Inflammatory macrophage treated with lipopolysaccharide for 1 hour (primary cell): ENCODE measurements around the gene ARL17B.
"Not testable (repeated sequence)": the region's sequence is repeated elsewhere in the genome, so short reads cannot be mapped to it uniquely, and the experiment has no call there.

ENCODE experiments used
- DNase-seq, 2 donors: peaks; one replicate each; pipeline ENCODE4 v3.0.0-alpha.2; 2020 to 2022

The ARL17B gene

DNA sequence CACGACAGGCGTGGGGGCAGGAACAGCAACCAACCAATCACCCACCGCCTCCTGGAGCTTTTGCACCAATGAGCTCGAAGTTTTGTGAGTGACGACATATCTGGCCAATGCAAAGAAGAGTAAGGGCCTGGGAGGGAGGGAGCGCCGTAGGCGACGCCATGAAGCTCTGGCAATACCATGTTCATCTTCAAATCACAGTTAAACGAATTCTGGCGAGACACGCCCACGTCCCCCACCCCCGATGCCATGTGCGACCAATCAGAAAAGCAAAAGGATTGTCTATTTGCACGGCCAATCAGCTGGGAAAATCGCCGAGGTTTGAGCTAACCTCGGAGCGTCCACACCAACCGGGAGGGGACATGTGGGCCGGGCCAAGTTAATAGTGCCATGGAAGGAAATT lies at the start of gene ARL17B:
Gene ARL17B, minus strand, starts transcription at position 12 of the 400 bp plus-strand sequence. CDS start 3,369 bp downstream, outside the sequence.
- not testable (repeated sequence) for DNase-seq

DNA sequence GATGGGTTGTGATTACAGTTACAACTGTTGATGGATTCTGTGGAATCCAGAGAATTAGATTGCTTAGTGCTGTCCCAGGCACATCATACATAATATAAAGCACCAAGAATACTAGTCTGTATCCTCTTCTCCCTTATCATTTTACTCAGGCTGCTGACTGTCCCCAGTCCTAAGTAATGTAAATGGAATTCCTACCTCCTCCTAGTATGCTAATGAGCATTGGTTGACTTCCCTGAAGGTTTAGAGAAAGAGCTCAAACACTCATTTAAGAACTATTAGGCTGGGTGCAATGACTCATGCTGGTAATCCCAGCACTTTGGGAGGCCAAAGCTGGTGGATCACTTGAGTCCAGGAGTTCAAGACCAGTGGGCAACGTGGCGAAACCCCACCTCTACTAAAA lies 48.3 kb upstream of the ARL17B start:
- DNase-seq, result not testable (repeated sequence)

DNA sequence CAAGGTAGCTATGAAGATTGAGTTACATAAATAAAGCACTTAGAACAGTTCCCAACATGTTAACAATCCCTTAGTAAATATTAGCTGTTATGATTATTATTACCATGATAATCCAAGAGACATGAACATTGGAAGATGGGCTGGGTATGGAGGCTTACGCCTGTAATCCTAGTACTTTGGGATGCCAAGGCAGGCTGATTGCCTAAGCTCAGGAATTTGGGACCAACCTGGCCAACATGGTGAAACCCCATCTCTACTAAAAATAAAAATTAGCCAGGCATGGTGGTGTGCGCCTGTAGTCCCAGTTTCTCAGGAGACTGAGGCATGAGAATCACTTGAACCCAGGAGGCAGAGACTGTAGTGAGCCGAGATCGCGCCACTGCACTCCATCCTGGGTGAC lies 45.6 kb upstream of the ARL17B start:
- not testable (repeated sequence) for DNase-seq

DNA sequence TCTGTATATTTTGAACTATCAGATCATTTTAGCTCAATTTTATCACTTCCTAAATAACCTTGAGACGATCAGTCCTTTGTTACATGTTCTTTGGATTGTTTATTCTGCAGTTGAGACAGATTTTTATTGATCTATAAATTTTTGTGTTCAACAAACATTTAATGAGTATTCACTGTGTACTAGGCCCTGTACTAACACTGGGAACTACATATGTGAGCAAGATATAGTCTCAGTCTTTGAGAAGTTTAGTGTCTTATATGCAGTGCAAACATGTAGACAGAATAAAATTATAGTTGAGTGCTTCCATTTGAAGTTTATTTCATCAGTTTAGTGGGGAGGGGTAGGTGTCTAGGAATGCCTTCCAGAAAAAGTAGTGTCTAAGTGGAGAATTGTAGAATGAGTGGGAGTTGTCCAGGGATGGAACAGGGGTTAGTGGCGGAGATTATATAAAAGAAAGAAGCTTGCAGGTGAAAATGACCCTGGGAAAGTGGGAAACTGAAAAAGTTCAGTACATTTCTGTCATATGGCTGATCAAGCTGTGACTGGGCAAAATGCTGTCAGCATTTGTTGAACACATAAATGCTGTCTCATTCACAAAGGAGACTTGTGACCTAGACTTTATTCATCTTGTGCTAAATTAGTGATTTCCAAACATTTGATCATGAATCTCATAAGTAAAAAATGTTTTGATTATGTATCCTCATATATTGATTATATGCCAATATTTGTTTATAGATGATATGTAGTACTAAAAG lies 39.6 kb upstream of the ARL17B start:
- not testable (repeated sequence) for DNase-seq

DNA sequence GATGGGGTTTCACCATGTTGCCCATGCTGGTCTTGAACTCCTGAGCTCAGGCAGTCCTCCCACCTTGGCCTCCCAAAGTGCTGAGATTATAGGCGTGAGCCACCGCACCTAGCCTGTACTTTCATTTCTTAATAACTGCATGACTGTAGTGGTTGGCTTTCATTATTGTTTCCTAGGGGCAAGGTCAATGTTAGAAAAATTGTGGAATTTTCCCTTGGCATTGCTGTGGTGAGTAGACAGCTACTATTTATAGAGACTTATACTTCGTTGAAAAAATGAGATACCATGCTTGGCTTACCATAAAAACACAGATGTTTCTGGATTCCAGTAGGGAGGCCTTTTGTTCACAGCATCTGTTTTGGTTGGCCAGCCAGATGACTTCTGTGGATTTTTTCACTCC lies 39.0 kb upstream of the ARL17B start:
- not testable (repeated sequence) for DNase-seq

DNA sequence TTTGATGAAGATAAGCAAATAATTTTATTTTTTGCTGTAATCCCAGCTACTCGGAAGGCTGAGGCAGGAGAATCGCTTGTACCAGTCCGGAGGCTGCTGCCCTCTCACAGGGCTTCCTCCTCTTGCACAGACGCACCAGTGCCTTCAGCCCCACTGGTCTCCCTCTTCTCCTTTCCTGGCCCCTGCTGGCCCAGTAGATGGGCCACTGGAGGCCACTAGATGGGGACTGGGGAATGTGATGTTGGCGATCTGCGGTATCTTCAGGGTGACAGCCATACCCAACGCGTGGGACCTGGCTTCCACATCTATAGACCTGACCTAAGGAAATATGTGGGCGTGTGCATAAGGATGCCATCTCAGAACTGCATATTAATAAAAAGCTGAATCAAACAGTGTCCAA lies 38.4 kb upstream of the ARL17B start:
- DNase-seq, result not testable (repeated sequence)

DNA sequence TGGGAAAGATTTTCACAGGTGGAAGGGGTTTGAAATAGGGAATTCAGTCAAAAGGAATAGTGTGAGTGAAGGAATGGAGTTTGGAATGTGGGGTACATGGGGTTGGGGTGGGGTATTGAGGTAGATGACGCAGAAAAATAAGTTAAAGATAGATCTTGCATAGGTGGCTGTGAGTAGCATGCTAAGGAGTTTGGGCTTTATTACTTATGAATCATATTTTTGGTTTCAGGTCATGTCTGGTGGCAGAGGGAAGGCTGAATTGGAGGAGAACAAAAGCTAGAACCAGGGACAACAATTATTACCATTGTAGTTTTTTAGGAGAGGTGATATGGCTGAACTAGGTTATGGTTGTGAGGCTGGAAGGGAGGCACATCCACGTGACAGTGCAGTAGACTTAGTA lies 34.7 kb upstream of the ARL17B start:
- not testable (repeated sequence) for DNase-seq

DNA sequence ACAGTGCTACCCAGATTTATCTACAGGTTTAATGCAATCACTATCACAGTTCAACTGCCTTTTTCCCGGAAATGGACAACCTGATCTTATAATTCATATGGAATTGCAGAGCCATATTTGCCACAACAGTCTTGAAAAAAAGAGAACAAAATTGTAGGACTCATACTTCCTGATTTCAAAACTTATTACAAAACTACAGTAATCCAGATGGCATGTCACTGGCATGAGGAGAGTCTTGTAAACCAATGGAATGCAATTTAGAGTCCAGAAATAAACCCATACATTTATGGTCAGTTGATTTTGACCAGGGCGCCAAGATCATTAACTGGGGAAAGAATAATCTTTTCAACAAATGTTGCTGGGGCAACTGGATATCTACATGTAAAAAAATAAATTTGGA lies 32.1 kb upstream of the ARL17B start:
- DNase-seq, result not testable (repeated sequence)

DNA sequence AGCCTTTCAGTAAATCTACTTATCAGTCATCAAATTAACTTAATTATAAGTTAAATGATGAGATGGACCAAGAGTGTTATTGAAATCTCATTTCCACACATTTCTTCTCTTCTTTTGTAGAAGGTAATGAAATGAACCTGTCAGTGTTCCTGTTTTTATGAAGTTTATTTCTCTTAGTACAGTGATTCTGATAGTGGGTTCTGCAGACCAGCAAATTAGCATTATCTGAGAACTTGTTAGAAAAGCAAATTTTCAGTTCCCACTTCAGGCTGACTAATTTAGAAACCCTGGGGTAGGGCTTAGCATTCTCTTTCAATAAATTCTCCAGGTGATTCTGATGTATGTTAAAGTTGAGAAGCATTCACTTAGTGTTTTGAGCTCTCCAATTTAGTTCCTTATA lies 23.9 kb upstream of the ARL17B start:
- DNase-seq, result not testable (repeated sequence)

DNA sequence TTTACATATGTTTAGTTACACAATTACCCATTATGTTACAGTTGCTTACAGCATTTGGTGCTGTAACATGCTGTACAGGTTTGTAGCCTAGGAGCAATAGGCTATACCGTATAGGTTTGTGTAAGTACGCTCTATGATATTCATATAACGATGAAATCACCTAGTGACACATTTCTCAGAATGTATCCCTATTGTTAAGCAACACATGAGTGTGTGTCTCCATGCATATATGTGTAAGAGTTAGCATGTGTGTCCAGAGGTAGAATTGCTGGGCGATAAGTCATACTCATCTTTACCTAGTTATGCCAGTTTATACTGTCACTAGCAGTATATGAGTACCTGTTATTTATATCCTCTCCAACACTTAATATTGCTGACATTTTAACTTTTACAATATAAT lies 21.6 kb upstream of the ARL17B start:
- not testable (repeated sequence) for DNase-seq

DNA sequence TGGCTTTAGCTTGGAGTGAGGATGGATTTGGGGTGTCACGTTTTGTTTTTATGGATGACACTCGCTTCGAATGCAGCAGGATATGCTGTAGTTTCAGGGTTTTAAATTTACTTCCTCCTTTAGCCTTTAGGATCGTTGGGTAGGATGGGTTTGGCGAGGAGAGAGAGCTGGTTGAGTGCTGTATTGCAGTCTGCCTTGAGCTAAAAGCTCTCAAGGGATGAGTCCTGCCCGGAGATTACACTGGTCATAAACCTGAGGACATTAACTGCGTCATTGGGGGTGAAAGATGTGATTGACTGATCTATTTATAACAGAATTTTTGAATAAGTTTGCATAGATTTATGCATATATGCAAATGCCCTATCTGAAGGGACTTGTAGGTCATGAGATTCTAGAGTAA lies 11.9 kb upstream of the ARL17B start:
- not testable (repeated sequence) for DNase-seq

DNA sequence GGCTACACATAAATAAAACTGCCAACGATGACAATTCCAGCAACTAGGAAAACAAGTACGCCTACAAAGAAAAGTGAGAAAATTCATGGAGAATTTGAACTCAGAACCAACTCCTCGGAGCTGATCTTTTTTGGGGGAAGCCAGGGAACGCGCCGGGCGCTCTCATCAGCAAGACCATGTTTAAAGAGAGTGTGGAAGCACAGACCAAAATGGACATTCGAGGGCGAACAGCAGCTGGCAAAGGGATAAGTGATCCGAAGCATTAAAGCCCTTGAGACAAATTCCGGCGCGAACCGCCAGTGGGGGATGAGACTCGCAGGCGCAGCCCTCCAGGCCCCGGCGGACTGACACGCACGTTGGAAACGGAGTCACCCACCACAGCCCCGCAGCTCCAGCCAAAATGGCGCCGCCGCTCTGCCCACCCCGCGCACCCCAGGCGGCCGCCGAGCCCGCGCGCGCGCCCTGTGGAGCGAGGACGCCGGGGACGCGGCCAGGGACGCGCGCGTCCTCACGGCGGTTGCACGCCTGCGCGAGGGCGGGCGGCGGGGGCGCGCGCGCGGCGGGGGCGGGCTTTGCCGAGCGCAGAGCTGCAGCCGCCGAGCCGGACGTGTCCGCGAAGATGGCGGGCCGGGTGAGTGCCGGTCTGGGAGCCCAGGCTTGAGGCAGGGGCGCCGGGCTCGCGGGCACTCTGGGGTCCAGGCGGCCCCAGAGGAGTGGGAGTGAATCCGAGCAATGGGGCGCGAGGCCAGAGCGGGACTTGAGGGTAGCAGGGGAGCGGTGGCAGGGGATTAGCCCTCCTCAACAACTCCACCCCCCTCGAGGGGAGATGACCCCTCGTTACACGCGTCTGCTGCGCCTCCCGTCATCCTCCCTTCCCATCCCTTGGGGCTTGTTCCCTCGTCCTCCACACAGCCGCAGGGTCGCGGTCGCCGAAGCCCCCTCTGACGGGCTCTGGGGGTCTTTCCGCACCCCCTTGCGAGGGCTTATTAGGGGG lies 11.0 kb upstream of the ARL17B start:
- not testable (repeated sequence) for DNase-seq

DNA sequence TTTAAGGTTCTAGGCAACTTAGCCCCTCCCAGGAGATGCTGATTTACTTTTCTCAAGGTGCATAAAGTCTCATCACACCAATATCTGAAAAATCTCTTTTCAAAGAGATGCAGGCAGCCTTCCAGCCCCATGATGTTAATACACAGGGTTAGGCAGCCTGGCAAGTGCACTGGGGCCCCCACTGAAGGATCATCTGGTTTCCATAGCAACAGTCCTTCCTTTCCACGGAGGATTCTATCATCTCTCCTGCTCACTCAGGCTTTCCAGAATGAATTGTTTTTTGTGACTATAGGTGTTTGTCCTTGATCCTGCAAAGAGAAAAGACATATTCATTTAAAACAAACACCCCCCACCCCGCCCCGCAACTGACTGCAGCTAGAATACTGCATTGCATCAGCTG lies 6.0 kb upstream of the ARL17B start:
- not testable (repeated sequence) for DNase-seq

DNA sequence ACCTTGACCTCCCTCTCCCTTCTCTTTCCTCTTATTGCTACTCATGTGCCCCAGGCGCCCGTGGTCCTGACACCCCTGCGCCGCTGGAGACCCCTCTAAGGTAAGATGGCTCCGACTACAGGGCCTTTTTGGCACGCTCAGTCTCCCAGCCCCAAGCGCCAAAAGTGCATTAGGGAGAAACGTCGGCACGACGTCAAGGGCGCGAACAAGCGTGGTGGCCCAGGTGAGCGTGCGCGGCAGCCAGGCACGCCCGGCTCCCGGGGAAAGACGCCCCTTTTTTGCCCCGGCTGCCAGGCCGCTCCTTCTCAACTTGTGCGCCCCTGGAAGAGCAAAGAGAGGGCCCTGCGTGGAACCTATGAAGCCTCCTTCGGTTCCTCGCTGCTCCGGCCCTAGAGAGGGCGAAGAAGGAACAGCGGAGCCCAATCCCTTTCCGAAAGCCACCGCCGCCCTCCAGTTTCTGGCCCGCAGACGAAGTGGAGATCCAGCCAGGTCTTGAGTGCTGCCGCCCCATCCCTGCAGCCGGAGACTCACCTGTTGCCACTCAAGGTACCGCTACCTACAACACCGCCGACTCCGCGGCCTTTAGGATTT lies 326 bp downstream of the ARL17B start:
- DNase-seq, result not testable (repeated sequence)

DNA sequence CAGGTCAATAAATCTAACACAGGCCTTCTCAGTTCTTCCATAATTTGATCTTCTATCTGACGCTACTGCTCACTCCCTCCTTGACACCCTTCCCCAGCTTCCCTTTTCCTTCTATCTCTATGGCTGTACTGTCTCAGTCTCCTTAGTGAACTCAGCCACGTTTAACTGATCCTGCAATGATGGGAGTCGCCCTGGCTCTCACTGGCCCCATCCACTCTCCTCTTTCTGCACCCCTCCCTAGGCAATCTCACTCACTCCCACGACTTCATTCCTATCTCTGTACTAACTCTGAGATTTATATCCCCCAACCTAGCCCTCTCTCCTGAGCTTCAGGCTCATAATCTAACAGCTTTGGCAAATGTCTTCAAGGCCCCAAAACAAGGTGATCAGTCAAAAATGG lies 7.7 kb downstream of the ARL17B start:
- not testable (repeated sequence) for DNase-seq

DNA sequence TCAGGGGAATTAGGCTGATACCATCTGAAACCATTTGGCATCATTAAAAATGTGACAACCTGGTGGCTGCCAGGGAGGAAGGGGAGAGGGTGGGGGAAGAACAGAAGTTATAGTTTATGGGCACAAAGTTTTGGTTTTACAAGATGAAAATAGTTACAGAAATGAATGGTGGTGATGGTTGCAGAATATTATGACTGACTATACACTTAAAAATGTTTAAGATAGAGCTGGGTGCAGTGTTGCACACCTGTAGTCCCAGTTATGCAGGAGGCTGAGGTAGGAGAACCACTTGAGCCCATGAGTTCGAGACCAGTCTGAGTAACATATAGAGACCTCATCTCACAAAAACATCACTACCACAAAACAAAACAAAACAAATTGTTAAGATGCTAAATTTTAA lies 12.5 kb downstream of the ARL17B start:
- not testable (repeated sequence) for DNase-seq

DNA sequence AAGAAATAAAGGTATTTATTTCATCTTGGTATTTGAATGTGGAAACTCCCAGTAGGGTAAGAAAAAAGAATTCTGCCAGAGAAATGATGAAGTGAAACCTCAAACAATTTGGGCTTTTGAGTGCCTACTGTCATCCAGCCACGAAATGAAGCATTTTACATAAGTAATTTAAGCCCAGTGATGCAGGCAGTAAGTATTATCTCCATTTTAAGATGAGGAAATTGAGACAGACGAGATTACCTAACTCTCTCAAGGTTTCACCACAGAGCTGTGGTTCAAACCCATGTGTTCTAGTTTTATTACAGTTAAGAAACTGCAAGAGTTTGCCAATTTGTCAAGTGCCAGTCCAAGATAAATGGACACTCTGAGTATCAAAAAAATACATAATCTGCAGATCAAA lies 13.2 kb downstream of the ARL17B start:
- not testable (repeated sequence) for DNase-seq

DNA sequence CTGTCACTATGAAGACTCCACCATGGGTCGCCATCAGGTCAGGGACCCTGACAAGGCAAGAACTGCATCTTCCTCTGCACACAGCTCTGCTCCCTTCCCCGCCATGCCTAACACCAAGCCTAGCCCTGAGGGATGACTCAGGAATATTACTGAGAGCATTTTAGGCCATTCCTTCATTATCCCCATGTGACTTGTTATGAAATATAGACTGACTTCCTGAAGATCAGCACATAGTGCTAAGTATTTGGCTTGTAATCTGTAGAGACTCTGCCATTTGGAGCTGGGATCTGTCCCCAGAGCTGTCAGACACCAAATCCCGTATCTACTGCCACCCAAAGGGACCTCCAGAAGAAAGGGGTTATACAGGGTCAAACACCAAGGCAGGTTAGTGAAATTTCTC lies 19.4 kb downstream of the ARL17B start:
- not testable (repeated sequence) for DNase-seq

DNA sequence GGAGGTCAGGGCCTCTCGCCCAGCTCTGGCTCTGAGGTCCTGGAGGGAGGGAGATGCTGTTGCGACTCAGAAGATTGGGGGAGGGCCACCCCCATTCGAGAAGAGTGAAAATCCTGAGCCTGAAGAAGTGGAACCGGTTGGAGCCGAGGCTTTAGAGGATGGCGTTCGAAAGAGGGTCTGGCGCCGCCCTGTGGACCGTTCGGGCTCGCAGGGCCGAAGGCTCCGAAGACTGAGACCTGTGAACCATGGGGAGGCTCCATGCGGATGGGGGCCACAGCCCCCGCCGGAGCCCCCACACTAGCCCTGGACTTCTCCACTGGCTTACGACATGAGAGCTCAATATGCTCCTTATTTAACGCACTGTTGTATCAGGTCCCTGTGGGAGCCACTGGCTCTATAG lies 20.3 kb downstream of the ARL17B start:
- DNase-seq, result not testable (repeated sequence)

DNA sequence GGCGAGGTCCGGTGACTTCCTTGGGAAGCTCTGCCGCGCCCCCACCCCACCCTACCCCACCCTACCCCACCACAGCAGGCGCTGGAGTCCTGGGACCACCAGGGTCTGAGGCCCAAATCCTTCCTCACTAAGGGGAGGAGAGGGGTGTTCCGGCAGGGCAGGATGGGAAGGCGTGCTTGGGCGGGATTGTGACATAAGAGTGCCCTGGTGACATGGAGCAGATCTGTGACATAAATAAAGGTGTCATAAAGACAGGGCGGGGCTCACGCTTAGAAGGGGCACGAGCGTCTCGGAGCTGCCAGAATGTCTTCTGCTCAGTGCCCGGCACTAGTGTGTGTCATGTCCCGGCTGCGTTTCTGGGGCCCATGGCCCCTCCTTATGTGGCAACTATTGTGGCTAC lies 66.7 kb downstream of the ARL17B start, which contains the start of gene LRRC37A:
Gene LRRC37A, plus strand, starts transcription at position 301 of the 400 bp plus-strand sequence. Its CDS starts 3 bp downstream, at position 304.
- DNase-seq, result not testable (repeated sequence)

DNA sequence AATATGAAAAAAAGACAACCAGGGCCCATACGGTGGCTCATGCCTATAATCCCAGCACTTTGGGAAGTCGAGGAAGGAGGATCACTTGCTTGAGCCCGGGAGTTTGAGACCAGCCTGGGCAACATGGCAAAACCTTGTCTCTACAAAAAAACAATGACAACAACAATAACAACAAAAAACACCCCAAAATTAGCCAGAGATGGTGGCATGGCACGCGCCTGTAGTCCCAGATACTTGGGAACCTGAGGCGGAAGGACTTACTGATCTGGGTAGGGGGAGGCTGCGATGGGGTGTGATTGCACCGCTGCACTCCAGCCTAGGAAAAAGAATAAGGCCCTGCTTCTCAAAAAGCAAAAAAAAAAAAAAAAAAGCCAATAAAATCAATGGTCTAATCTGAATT lies 69.9 kb downstream of the ARL17B start:
- not testable (repeated sequence) for DNase-seq

DNA sequence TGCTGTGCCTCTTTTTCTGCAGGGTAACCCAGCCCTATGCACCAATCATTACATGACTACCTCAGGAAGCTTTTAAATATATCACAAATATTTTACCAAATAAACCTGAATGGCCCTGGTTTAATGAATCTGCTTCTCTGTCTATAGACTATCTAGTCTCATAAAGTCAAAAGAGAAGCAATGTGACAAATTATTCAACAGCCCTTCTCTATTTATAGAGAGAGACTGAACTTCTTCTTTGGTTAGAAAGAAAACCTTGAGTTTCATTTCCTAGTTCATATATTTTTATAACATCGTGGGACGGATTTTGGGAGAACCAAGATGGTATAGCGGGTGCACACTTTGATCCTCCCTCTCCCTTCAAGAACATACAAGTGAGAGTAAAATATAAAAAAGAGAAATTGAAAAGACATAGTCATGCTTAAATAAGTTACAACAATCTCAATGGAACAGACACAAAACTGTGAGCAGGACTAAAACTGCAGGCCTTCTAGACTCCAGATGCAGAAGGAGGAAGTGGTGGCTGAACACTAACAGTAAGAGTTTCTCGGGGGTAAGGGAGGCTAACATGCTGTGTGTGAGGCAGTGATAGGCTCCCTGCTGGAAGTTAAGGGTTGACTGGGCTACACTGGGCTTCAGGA lies 70.5 kb downstream of the ARL17B start:
- peak; percentile 54 to 62 for DNase-seq
